Measurements from ENCODE around the gene TXLNG.
"Not testable (repeated sequence)": the region's sequence is repeated elsewhere in the genome, so short reads cannot be mapped to it uniquely, and the experiment has no call there.

The TXLNG gene

GRCh38 chrX:16839219-16839851, 53.1 kb downstream of the TXLNG start:
- DNase-seq = no peak

- no peak for DNase-seq
Measured at GRCh38 chrX:16839852-16840460, 53.7 kb downstream of the TXLNG start.

- DNase-seq = no peak
Measured at GRCh38 chrX:16842684-16843083, 56.4 kb downstream of the TXLNG start.

GRCh38 chrX:16843208-16843909, 57.1 kb downstream of the TXLNG start:
- DNase-seq = no peak

GRCh38 chrX:16845686-16846085, 59.4 kb downstream of the TXLNG start:
- no peak for DNase-seq

GRCh38 chrX:16848541-16848940, 62.3 kb downstream of the TXLNG start:
- no peak for DNase-seq

- no peak for DNase-seq
Measured at GRCh38 chrX:16851421-16851820, 65.2 kb downstream of the TXLNG start.

GRCh38 chrX:16851827-16852226, 65.6 kb downstream of the TXLNG start:
- no peak for DNase-seq

GRCh38 chrX:16852617-16853179, 66.4 kb downstream of the TXLNG start:
- no peak for DNase-seq

- no peak for DNase-seq
Measured at GRCh38 chrX:16853537-16853936, 67.3 kb downstream of the TXLNG start.

- DNase-seq = no peak
Measured at GRCh38 chrX:16855363-16856075, 69.3 kb downstream of the TXLNG start.

GRCh38 chrX:16856076-16856404, 69.8 kb downstream of the TXLNG start:
- not testable (repeated sequence) for DNase-seq

GRCh38 chrX:16856744-16857143, 70.5 kb downstream of the TXLNG start:
- DNase-seq = no peak

- no peak for DNase-seq
Measured at GRCh38 chrX:16862829-16863228, 76.6 kb downstream of the TXLNG start.

- no peak for DNase-seq
Measured at GRCh38 chrX:16867947-16868346, 81.7 kb downstream of the TXLNG start.

- no peak for DNase-seq
Measured at GRCh38 chrX:16868920-16869319, 82.7 kb downstream of the TXLNG start.

- DNase-seq = peak; percentile 36
Measured at GRCh38 chrX:16869393-16870094, 83.3 kb downstream of the TXLNG start.

- DNase-seq = peak; percentile 96
Measured at GRCh38 chrX:16870095-16870861, 84.0 kb downstream of the TXLNG start, which contains the start of gene RBBP7. RBBP7 (minus strand) TSS chrX:16870362; CDS start chrX:16870053, 309 bp downstream.

GRCh38 chrX:16870862-16871815, 84.9 kb downstream of the TXLNG start:
- DNase-seq = peak; percentile 47

GRCh38 chrX:16873106-16873505, 86.8 kb downstream of the TXLNG start:
- DNase-seq = no peak

All from NCI-H1092 treated with DMSO at 0.1 percent for 48 hours (cell line).